HG02938 (cell line): ENCODE results near the gene KIAA1671.

ENCODE experiments used
- ATAC-seq: cut with Tn5 transposase; IDR thresholded peaks from one replicate; pipeline ENCODE4 v1.9.1; 2021; ENCODE audit warnings: mild to moderate bottlenecking, moderate library complexity; ENCODE audit not compliant: unreplicated experiment

KIAA1671 gene

GRCh38 chr22:25134451-25134850 is 181.9 kb downstream of the KIAA1671 start:
- no peak for ATAC-seq

- ATAC-seq: no peak
Observed at GRCh38 chr22:25136953-25137576, 184.5 kb downstream of the KIAA1671 start.

- ATAC-seq: no peak
Observed at GRCh38 chr22:25137577-25138525, 185.3 kb downstream of the KIAA1671 start.

GRCh38 chr22:25139062-25139461 is 186.5 kb downstream of the KIAA1671 start:
- no peak for ATAC-seq

GRCh38 chr22:25142102-25142501 is 189.6 kb downstream of the KIAA1671 start:
- ATAC-seq: no peak

- no peak for ATAC-seq
Observed at GRCh38 chr22:25143156-25144076, 190.9 kb downstream of the KIAA1671 start.

GRCh38 chr22:25144522-25144921 is 192.0 kb downstream of the KIAA1671 start:
- no peak for ATAC-seq

- no peak for ATAC-seq
Observed at GRCh38 chr22:25146307-25146706, 193.8 kb downstream of the KIAA1671 start.

GRCh38 chr22:25146906-25147641 is 194.6 kb downstream of the KIAA1671 start:
- ATAC-seq: no peak

GRCh38 chr22:25147642-25147928 is 195.1 kb downstream of the KIAA1671 start:
- no peak for ATAC-seq

- ATAC-seq: no peak
Observed at GRCh38 chr22:25148149-25148691, 195.7 kb downstream of the KIAA1671 start.

- no peak for ATAC-seq
Observed at GRCh38 chr22:25149014-25149413, 196.5 kb downstream of the KIAA1671 start.

- no peak for ATAC-seq
Observed at GRCh38 chr22:25153961-25154666, 201.6 kb downstream of the KIAA1671 start.

- no peak for ATAC-seq
Observed at GRCh38 chr22:25154667-25154999, 202.1 kb downstream of the KIAA1671 start.

- no peak for ATAC-seq
Observed at GRCh38 chr22:25156736-25157135, 204.2 kb downstream of the KIAA1671 start.

- ATAC-seq: no peak
Observed at GRCh38 chr22:25159028-25159427, 206.5 kb downstream of the KIAA1671 start.

- no peak for ATAC-seq
Observed at GRCh38 chr22:25160120-25160996, 207.8 kb downstream of the KIAA1671 start.

GRCh38 chr22:25161017-25161915 is 208.8 kb downstream of the KIAA1671 start:
- ATAC-seq: no peak
